ENCODE measurements around the gene TMEM250. TPM values are rescaled to one million over a fixed set of nuclear protein-coding genes. Genes with fewer than 3 reads are reported as not detected.

Gene TMEM250
- total and polyA plus RNA-seq, 4 donors, result 6.7 to 19.5 (median 17.2) TPM

DNA sequence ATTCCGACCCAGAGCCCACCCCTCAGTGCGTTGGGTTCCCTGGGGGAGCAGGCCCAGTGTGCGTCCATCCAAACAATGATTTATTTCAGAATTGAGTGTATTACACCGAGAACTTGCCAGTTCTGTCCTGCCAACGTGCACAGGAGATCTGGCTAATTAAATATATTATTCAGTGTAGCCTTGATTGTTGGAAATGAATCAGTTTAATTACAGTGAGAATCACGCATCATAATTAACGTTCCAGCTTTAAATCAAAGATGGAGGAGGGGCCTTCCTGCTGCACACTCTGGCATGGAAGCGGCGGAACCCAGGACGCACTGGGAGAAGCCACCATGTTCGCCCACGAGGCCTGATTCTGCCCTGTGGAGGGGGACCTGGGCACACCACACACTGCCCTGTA, 30.7 kb upstream of the TMEM250 start:
- TF ChIP-seq GABPA (IDR thresholded peaks at IDR 0.05 in 1 of 2, conservative IDR thresholded peaks at IDR 0.05 in 1 of 2) (no peak), SP1 (IDR thresholded peaks at IDR 0.05) (no peak), EGR1 (IDR thresholded peaks at IDR 0.05; ENCODE audit: low read depth in 2 of 2) (no peak), FOXA1 (IDR thresholded peaks at IDR 0.05) (no peak), NR2F2 (IDR thresholded peaks at IDR 0.05) (no peak)
- H3K4me1 ChIP-seq (ENCODE audit: control insufficient read depth in 4 of 4, insufficient read depth in 4 of 4, low read length in 3 of 4), result no peaks in the 10 kb centered on the region
- H3K9me3 ChIP-seq (ENCODE audit: control insufficient read depth in 4 of 4, low read length in 3 of 4), result no peaks in the 10 kb centered on the region
- no peaks in the 10 kb centered on the region for H3K36me3 ChIP-seq (ENCODE audit: control insufficient read depth in 4 of 4, insufficient read depth in 3 of 4, low read depth in 1 of 4, low read length in 3 of 4)
- no peak overlapping the region for H3K9ac ChIP-seq (ENCODE audit: low read depth in 1 of 2, low read length in 2 of 2)
- 88% methylated on average over 12 of the region's 12 CpGs for WGBS
- DNase-seq (ENCODE audit: low spot score), result no peak
- H3K4me3 ChIP-seq (ENCODE audit: low read depth in 1 of 3, low read length in 3 of 3), result no peak overlapping the region
- H3K27me3 ChIP-seq (ENCODE audit: control insufficient read depth in 4 of 4, insufficient read depth in 4 of 4, low read length in 3 of 4), result no peaks in the 10 kb centered on the region
- H3K27ac ChIP-seq (ENCODE audit: low read depth in 1 of 2, low read length in 2 of 2), result no peak overlapping the region

DNA sequence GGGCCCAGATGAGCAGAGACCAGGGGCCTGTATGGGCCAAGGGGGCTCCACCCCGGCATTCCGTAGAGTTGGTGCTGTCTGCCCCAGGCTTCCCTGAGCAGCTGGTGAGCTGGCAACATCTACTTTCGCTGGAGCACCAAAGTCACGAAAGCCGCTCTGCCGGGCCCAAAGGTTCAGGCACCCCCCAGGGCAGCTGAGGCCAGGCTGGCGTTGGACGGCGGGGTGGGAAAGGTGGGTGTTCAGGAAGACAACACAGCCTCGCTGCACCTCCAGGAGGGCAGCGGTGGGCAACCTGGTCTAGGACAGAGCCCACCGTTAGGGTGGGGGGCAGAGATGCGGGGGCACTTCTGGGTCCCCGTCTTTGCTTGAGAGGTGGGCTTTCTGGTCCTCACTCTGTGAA, 30.1 kb upstream of the TMEM250 start:
- no peaks in the 10 kb centered on the region for H3K36me3 ChIP-seq (ENCODE audit: control insufficient read depth in 4 of 4, insufficient read depth in 3 of 4, low read depth in 1 of 4, low read length in 3 of 4)
- H3K4me1 ChIP-seq (ENCODE audit: control insufficient read depth in 4 of 4, insufficient read depth in 4 of 4, low read length in 3 of 4), result no peaks in the 10 kb centered on the region
- H3K27me3 ChIP-seq (ENCODE audit: control insufficient read depth in 4 of 4, insufficient read depth in 4 of 4, low read length in 3 of 4), result no peaks in the 10 kb centered on the region
- TF ChIP-seq FOXA2 (IDR thresholded peaks at IDR 0.05) (no peak), GABPA (IDR thresholded peaks at IDR 0.05 in 1 of 2, conservative IDR thresholded peaks at IDR 0.05 in 1 of 2) (no peak), RXRA (IDR thresholded peaks at IDR 0.05) (no peak)
- H3K27ac ChIP-seq (ENCODE audit: low read depth in 1 of 2, low read length in 2 of 2), result no peak overlapping the region
- 88% methylated on average over 14 of the region's 14 CpGs for WGBS
- H3K4me3 ChIP-seq (ENCODE audit: low read depth in 1 of 3, low read length in 3 of 3), result no peak overlapping the region
- H3K9me3 ChIP-seq (ENCODE audit: control insufficient read depth in 4 of 4, low read length in 3 of 4), result no peaks in the 10 kb centered on the region
- H3K9ac ChIP-seq (ENCODE audit: low read depth in 1 of 2, low read length in 2 of 2), result no peak overlapping the region
- DNase-seq (ENCODE audit: low spot score), result no peak

DNA sequence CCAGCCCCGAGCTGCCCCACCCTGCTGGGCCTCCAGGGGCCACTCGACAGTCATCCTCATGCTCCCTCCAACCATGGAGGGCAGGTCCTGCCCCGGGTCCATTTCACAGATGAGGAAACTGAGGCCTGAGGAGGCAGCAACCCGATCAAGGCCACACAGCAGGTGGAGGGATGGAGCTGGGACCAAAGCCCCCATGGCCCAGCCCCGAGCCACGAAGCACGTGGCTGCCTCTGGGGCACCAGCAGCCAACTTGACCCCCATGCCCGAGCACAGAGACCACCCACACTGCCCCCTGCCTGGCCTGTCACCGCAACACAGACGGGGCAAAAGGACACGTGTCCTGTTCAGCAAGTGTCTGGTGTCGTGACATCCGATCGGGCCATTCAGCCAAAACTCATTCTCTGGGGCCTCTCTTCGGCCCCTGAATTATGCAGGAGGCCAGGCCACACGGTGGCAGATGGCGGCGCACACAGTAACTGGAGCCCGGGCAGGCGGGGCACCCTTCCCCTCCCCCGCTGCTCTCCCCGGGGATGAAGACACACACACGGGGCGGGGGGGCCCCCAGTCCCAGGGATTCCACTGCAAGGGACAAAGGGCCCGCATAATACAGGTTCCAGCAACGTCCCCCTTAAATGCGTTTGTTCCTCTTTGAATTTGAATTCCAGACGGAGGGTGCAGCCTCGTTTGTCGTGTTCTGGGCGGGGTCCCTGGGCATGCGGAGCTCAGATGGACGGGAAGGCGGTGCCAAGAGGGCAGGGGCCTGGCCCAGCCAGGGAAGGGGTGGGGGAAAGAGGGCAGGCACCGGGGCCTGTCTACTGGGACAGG, 29.4 kb upstream of the TMEM250 start:
- no peaks in the 10 kb centered on the region for H3K4me1 ChIP-seq (ENCODE audit: control insufficient read depth in 4 of 4, insufficient read depth in 4 of 4, low read length in 3 of 4)
- WGBS, result 43% methylated on average over 35 of the region's 35 CpGs
- DNase-seq (ENCODE audit: low spot score), result no peak
- H3K27ac ChIP-seq (ENCODE audit: low read depth in 1 of 2, low read length in 2 of 2), result no peak overlapping the region
- no peaks in the 10 kb centered on the region for H3K27me3 ChIP-seq (ENCODE audit: control insufficient read depth in 4 of 4, insufficient read depth in 4 of 4, low read length in 3 of 4)
- no peaks in the 10 kb centered on the region for H3K9me3 ChIP-seq (ENCODE audit: control insufficient read depth in 4 of 4, low read length in 3 of 4)
- H3K9ac ChIP-seq (ENCODE audit: low read depth in 1 of 2, low read length in 2 of 2), result no peak overlapping the region
- TF ChIP-seq, protein P1, sequence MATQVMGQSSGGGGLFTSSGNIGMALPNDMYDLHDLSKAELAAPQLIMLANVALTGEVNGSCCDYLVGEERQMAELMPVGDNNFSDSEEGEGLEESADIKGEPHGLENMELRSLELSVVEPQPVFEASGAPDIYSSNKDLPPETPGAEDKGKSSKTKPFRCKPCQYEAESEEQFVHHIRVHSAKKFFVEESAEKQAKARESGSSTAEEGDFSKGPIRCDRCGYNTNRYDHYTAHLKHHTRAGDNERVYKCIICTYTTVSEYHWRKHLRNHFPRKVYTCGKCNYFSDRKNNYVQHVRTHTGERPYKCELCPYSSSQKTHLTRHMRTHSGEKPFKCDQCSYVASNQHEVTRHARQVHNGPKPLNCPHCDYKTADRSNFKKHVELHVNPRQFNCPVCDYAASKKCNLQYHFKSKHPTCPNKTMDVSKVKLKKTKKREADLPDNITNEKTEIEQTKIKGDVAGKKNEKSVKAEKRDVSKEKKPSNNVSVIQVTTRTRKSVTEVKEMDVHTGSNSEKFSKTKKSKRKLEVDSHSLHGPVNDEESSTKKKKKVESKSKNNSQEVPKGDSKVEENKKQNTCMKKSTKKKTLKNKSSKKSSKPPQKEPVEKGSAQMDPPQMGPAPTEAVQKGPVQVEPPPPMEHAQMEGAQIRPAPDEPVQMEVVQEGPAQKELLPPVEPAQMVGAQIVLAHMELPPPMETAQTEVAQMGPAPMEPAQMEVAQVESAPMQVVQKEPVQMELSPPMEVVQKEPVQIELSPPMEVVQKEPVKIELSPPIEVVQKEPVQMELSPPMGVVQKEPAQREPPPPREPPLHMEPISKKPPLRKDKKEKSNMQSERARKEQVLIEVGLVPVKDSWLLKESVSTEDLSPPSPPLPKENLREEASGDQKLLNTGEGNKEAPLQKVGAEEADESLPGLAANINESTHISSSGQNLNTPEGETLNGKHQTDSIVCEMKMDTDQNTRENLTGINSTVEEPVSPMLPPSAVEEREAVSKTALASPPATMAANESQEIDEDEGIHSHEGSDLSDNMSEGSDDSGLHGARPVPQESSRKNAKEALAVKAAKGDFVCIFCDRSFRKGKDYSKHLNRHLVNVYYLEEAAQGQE (IDR thresholded peaks at IDR 0.05), result no peak
- TF ChIP-seq FOXA1 (IDR thresholded peaks at IDR 0.05) (no peak), NR2F2 (IDR thresholded peaks at IDR 0.05) (no peak), RAD21 (IDR thresholded peaks at IDR 0.05) (no peak), SP1 (IDR thresholded peaks at IDR 0.05) (no peak), YY1 (IDR thresholded peaks at IDR 0.05) (no peak)
- TF ChIP-seq, protein P2, sequence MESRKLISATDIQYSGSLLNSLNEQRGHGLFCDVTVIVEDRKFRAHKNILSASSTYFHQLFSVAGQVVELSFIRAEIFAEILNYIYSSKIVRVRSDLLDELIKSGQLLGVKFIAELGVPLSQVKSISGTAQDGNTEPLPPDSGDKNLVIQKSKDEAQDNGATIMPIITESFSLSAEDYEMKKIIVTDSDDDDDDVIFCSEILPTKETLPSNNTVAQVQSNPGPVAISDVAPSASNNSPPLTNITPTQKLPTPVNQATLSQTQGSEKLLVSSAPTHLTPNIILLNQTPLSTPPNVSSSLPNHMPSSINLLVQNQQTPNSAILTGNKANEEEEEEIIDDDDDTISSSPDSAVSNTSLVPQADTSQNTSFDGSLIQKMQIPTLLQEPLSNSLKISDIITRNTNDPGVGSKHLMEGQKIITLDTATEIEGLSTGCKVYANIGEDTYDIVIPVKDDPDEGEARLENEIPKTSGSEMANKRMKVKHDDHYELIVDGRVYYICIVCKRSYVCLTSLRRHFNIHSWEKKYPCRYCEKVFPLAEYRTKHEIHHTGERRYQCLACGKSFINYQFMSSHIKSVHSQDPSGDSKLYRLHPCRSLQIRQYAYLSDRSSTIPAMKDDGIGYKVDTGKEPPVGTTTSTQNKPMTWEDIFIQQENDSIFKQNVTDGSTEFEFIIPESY (IDR thresholded peaks at IDR 0.05), result no peak
- H3K36me3 ChIP-seq (ENCODE audit: control insufficient read depth in 4 of 4, insufficient read depth in 3 of 4, low read depth in 1 of 4, low read length in 3 of 4), result no peaks in the 10 kb centered on the region
- H3K4me3 ChIP-seq (ENCODE audit: low read depth in 1 of 3, low read length in 3 of 3), result no peak overlapping the region

Measured in liver (tissue), 9 donors.